ENCODE measurements around the gene THEM5. TPM values are rescaled to one million over a fixed set of nuclear protein-coding genes. Genes with fewer than 3 reads are reported as not detected.

THEM5 gene
- total RNA-seq, 1 experiment from 2014 or later, result not detected

DNA sequence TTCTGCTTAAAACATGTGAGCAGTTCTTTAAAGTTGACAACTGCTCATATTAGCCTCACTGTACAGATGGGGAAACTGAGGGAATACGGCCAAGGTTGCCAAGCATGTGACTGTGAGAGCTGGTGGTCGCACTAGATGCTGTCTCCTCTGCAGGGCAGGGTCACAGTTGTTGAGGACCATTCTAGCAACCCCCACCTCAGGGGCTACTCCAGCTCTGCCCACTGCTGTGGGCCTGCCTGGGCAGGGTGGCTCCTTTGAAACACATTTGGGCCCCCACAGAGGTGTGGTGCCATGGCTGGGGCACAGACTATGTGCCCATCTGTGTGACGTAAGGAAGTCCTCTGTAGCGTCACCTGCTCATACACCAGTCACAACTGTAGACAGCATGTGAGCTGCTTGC lies 779 bp downstream of the THEM5 start:
- no peak overlapping the region for H3K4me2 ChIP-seq (ENCODE audit: low read length)

More for the DNA sequence above, 779 bp downstream of the THEM5 start:
- H4K20me1 ChIP-seq (ENCODE audit: insufficient read depth), result no peaks in the 10 kb centered on the region
- ATAC-seq (no peak), DNase-seq (ENCODE audit: low read depth, low spot score) (no peak)
- RAD21 ChIA-PET (ENCODE audit: low non-redundant PET in 1 of 2, low total read pairs in 2 of 2, uncharacterized antibody in 2 of 2, unreplicated experiment in 2 of 2), result no interaction called here
- no peaks in the 10 kb centered on the region for H3K9me2 ChIP-seq (ENCODE audit: insufficient read depth)
- no peak overlapping the region for H3K4me3 ChIP-seq (replicated peaks in 1 of 2; ENCODE audit: low read depth in 1 of 2, low read length in 2 of 2)
- H3K9ac ChIP-seq (ENCODE audit: low read length), result no peak overlapping the region
- TF ChIP-seq, protein P1, sequence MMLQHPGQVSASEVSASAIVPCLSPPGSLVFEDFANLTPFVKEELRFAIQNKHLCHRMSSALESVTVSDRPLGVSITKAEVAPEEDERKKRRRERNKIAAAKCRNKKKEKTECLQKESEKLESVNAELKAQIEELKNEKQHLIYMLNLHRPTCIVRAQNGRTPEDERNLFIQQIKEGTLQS (IDR thresholded peaks at IDR 0.05), result no peak
- no peak for TF ChIP-seq YY1 (IDR thresholded peaks at IDR 0.05; ENCODE audit: extremely low read depth, insufficient replicate concordance, low read depth, low read length)
- no peak for TF ChIP-seq ELF1 (IDR thresholded peaks at IDR 0.05; ENCODE audit: borderline replicate concordance, low read depth)
- TF ChIP-seq, protein P2, sequence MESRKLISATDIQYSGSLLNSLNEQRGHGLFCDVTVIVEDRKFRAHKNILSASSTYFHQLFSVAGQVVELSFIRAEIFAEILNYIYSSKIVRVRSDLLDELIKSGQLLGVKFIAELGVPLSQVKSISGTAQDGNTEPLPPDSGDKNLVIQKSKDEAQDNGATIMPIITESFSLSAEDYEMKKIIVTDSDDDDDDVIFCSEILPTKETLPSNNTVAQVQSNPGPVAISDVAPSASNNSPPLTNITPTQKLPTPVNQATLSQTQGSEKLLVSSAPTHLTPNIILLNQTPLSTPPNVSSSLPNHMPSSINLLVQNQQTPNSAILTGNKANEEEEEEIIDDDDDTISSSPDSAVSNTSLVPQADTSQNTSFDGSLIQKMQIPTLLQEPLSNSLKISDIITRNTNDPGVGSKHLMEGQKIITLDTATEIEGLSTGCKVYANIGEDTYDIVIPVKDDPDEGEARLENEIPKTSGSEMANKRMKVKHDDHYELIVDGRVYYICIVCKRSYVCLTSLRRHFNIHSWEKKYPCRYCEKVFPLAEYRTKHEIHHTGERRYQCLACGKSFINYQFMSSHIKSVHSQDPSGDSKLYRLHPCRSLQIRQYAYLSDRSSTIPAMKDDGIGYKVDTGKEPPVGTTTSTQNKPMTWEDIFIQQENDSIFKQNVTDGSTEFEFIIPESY (IDR thresholded peaks at IDR 0.05; ENCODE audit: extremely low read depth, insufficient replicate concordance, low read length), result no peak
- TF ChIP-seq EZH2phosphoT487 (IDR thresholded peaks at IDR 0.05; ENCODE audit: borderline replicate concordance), result no peak
- no peak for TF ChIP-seq ZFX (IDR thresholded peaks at IDR 0.05)
- TF ChIP-seq CBX3 (IDR thresholded peaks at IDR 0.05; ENCODE audit: low read depth), result no peak
- TF ChIP-seq SIN3A (IDR thresholded peaks at IDR 0.05; ENCODE audit: low read depth), result no peak
- TF ChIP-seq JUND (IDR thresholded peaks at IDR 0.05), result no peak
- TF ChIP-seq RAD21 (IDR thresholded peaks at IDR 0.05; ENCODE audit: low read depth), result no peak
- no peak for TF ChIP-seq TCF7L2 (IDR thresholded peaks at IDR 0.05; ENCODE audit: borderline replicate concordance, extremely low read depth, insufficient read depth, insufficient read length)
- no peak for TF ChIP-seq SP1 (IDR thresholded peaks at IDR 0.05; ENCODE audit: low read depth)
- TF ChIP-seq, protein P3, sequence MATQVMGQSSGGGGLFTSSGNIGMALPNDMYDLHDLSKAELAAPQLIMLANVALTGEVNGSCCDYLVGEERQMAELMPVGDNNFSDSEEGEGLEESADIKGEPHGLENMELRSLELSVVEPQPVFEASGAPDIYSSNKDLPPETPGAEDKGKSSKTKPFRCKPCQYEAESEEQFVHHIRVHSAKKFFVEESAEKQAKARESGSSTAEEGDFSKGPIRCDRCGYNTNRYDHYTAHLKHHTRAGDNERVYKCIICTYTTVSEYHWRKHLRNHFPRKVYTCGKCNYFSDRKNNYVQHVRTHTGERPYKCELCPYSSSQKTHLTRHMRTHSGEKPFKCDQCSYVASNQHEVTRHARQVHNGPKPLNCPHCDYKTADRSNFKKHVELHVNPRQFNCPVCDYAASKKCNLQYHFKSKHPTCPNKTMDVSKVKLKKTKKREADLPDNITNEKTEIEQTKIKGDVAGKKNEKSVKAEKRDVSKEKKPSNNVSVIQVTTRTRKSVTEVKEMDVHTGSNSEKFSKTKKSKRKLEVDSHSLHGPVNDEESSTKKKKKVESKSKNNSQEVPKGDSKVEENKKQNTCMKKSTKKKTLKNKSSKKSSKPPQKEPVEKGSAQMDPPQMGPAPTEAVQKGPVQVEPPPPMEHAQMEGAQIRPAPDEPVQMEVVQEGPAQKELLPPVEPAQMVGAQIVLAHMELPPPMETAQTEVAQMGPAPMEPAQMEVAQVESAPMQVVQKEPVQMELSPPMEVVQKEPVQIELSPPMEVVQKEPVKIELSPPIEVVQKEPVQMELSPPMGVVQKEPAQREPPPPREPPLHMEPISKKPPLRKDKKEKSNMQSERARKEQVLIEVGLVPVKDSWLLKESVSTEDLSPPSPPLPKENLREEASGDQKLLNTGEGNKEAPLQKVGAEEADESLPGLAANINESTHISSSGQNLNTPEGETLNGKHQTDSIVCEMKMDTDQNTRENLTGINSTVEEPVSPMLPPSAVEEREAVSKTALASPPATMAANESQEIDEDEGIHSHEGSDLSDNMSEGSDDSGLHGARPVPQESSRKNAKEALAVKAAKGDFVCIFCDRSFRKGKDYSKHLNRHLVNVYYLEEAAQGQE (IDR thresholded peaks at IDR 0.05; ENCODE audit: low read depth), result no peak
- TF ChIP-seq POLR2A (IDR thresholded peaks at IDR 0.05; ENCODE audit: borderline replicate concordance, extremely low read depth, insufficient read depth, insufficient read length), result no peak
- no peak for TF ChIP-seq SRF (IDR thresholded peaks at IDR 0.05; ENCODE audit: low read depth)
- no peak for TF ChIP-seq EZH2 (IDR thresholded peaks at IDR 0.05)
- TF ChIP-seq, protein P4, sequence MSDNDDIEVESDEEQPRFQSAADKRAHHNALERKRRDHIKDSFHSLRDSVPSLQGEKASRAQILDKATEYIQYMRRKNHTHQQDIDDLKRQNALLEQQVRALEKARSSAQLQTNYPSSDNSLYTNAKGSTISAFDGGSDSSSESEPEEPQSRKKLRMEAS (IDR thresholded peaks at IDR 0.05), result no peak
- no peak for TF ChIP-seq POLR2AphosphoS5 (IDR thresholded peaks at IDR 0.05; ENCODE audit: low read depth, low read length)
- TF ChIP-seq, protein P5, sequence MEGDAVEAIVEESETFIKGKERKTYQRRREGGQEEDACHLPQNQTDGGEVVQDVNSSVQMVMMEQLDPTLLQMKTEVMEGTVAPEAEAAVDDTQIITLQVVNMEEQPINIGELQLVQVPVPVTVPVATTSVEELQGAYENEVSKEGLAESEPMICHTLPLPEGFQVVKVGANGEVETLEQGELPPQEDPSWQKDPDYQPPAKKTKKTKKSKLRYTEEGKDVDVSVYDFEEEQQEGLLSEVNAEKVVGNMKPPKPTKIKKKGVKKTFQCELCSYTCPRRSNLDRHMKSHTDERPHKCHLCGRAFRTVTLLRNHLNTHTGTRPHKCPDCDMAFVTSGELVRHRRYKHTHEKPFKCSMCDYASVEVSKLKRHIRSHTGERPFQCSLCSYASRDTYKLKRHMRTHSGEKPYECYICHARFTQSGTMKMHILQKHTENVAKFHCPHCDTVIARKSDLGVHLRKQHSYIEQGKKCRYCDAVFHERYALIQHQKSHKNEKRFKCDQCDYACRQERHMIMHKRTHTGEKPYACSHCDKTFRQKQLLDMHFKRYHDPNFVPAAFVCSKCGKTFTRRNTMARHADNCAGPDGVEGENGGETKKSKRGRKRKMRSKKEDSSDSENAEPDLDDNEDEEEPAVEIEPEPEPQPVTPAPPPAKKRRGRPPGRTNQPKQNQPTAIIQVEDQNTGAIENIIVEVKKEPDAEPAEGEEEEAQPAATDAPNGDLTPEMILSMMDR (IDR thresholded peaks at IDR 0.05 in 2 of 3, conservative IDR thresholded peaks at IDR 0.05 in 1 of 3; ENCODE audit: borderline replicate concordance in 1 of 3, insufficient read depth in 1 of 3, low read depth in 2 of 3, low read length in 2 of 3), result no peak
- H3K9me3 ChIP-seq (ENCODE audit: control insufficient read depth in 1 of 2, insufficient read depth in 1 of 2, low read depth in 1 of 2, low read length in 2 of 2), result no peaks in the 10 kb centered on the region
- no peaks in the 10 kb centered on the region for H3K36me3 ChIP-seq (ENCODE audit: control insufficient read depth in 1 of 2, insufficient read depth in 2 of 2, low read length in 2 of 2)
- POLR2A ChIA-PET, result no interaction called here
- BruUV-seq (replicated peaks), result no TSS peak
- H2AFZ ChIP-seq (ENCODE audit: low read depth, low read length, poor library complexity, severe bottlenecking), result no peak overlapping the region
- no peaks in the 10 kb centered on the region for H3K4me1 ChIP-seq (ENCODE audit: control insufficient read depth in 1 of 2, insufficient read depth in 2 of 2, low read length in 2 of 2)
- no peaks in the 10 kb centered on the region for H3K79me2 ChIP-seq (ENCODE audit: insufficient read depth, low read length)
- peaks cover 6% of the 10 kb centered on the region; the same call in 1 of the 2 replicates for H3K27me3 ChIP-seq (ENCODE audit: insufficient read depth, low read length)
- intact Hi-C loops (cut with micrococcal nuclease), result no loop called here
- CTCF ChIA-PET, result no interaction called here
- H3K27ac ChIP-seq (ENCODE audit: low read depth, low read length), result no peak overlapping the region
